Stimulated activated CD4-positive, alpha-beta T cell treated with anti-CD3 and anti-CD28 coated beads, TNF-alpha, amount 100 ng/mL, for 1 hour (primary cell): ENCODE results near the gene CCDC92B.

Experiments used
- DNase-seq, 3 donors: peaks; one replicate each; pipeline ENCODE4 v3.0.0-alpha.2; 2020; ENCODE audit warnings: low read depth in 3 of 3, low spot score in 1 of 3

Gene CCDC92B

GRCh38 chr17:2723505-2723996 is 25.9 kb downstream of the CCDC92B start:
- no peak for DNase-seq

DNA sequence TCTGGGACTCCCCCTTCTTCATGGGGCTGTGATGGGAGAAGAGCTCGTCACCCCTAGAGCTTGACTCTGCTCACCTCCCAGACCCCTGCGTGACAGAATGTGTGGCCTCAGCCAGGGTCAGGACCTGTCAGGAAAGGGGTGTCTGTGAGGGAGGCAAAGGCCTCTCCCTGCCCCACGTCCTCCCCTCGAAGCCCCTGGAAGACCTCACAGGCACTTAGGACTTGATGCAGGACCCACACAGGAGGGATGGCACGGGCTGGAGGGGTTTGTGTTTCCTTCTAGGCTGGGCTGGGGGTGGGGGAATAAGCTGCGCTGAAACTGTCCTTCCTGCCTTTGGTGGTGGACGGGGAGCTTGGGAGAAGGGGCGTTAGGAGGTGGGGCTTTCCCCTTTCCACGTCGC is 26.8 kb downstream of the CCDC92B start:
- DNase-seq, result no peak

DNA sequence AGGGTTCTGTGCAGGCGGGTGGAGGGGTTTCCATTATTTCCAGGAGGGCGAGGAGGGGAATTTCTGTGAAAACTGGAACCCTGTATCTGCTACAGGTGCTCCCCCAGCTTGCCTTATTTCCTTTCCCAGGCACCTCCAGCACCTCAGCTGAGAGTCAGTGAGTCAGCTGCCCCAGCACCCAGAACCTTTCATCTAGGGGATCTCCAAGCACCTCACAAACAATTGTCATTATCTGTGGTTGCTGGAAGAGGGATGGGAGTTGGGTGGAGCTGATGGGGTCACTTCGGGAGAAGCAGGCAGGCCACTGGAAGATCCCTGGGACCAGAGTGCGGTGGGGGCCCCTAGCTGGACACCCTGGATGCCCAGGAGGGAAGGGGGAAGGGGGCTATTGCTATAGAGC is 27.8 kb downstream of the CCDC92B start:
- no peak for DNase-seq

DNA sequence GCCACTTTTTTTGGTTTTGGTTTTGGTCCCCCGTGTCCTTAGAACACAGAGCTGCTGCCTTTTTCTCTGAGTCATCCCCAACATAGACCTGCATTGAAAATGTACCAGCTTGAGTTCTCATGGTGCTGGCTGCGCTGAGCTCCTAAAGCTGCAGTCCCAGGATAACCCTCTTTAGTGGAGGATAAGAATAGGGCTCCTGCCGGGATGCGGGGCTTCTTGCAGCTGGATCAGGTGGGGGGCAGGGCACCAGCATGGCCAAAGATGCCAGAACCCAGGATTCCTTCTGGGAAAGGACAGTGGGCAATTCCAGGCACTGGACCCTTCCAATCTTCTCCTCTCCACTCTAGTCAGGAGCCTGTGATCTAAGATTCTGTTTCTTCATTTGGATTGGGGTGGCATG is 29.6 kb downstream of the CCDC92B start:
- DNase-seq, result no peak

DNA sequence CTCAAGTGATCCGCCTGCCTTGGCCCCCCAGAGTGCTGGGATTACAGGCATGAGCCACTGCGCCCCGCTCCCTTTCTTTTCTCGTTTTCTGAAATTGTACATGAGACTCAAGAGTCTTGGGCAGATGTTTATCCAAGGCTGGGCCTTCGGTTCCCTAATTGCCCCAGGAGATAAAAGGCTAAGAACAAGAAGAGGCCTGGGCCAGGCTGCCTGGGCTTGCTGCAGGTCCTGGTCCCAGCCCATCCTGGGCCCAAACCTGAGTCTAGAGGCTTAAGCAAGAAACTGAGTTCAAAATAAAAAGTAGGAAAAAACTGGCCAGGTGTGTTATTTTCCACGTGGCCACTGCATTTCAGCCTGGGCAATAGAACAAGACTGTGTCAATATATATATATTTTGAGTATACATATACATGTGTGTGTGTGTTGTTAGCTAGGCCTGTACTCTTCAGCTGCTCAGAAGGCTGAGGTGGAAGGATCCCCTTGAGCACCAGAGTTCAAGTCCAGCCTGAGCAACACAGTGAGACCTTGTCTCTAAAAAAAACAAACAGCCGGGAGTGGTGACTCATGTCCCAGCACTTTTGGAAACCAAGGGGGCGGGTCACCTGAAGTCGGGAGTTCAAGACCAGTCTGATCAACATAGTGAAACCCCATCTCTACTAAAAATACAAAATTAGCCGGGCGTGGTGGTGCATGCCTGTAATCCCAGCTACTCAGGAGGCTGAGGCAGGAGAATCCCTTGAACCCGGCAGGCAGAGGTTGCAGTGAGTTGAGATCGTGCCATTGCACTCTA is 31.1 kb downstream of the CCDC92B start:
- no peak for DNase-seq

DNA sequence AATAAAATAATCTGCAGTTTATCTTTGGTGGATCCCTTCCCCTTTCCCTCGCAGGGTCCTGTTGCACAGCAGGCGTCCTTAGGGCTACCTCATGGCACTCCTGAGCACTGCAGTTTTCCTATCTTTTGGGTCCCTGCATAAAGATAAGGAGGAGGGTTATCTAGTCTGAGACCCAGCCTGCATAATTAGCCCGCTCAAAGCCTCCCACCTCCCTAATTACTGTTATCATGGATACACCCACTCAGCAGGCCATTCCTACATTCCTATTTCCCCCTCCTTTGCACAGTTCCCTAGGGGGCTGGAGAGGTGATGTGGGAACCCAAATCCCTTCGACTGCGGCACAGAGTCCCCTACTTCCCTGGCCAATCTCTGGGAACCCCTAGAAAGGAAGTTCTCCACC is 32.8 kb downstream of the CCDC92B start:
- no peak for DNase-seq

GRCh38 chr17:2713881-2714280 is 35.6 kb downstream of the CCDC92B start:
- DNase-seq, result no peak

- no peak for DNase-seq
These were observed 37.0 kb downstream of the CCDC92B start for GRCh38 chr17:2712300-2713043.

- peak; percentile 88 to 97 (median 94) for DNase-seq
These were observed 37.7 kb downstream of the CCDC92B start, which contains the start of gene CLUH for GRCh38 chr17:2711608-2712299. Gene CLUH (minus strand): TSS chr17:2711764. CDS start chr17:2711661, 103 bp downstream.

DNA sequence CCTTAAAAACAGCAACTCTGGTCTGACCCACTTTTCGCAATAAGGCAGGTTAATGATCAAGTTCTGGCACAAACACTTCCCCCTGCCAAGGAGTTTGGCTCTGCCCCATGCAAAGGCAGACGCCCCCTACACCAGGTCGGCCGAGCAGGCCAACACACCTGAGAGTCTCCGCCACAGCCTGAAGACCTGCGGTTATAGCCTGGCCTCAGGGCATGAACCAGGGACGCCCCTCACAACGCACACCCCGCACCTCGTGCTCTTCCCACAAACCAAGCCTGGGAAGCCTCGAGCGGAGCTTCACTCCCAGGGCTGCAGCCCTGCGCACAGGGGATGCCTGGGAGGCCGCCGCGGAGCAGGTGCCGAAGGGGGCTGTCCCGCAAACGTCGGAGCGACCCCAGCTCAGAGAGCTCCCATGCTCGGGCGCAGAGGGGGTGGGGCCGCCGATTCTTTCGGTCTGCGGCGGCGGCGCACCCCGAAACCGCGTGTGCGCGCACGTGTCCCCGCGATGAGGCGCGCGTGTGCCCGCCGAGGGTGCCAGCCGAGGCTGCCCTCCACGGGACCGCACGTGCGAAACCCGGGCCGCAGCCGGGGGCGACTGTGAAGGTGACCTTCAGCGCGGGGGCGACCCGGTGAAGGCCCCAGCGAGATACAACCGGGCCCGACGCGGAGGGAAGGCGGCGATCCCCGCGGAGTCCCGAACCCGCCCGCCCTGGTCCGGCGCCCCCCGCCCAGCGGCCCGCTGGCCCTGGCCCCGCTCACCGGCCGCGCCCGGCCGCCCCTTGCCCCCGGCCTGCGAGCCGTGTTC is 38.4 kb downstream of the CCDC92B start:
- no peak for DNase-seq

GRCh38 chr17:2710071-2710802 is 39.2 kb downstream of the CCDC92B start:
- DNase-seq, result no peak

GRCh38 chr17:2709183-2709661 is 40.2 kb downstream of the CCDC92B start:
- no peak for DNase-seq

- DNase-seq, result no peak
These were observed 40.8 kb downstream of the CCDC92B start for GRCh38 chr17:2708585-2709182.

DNA sequence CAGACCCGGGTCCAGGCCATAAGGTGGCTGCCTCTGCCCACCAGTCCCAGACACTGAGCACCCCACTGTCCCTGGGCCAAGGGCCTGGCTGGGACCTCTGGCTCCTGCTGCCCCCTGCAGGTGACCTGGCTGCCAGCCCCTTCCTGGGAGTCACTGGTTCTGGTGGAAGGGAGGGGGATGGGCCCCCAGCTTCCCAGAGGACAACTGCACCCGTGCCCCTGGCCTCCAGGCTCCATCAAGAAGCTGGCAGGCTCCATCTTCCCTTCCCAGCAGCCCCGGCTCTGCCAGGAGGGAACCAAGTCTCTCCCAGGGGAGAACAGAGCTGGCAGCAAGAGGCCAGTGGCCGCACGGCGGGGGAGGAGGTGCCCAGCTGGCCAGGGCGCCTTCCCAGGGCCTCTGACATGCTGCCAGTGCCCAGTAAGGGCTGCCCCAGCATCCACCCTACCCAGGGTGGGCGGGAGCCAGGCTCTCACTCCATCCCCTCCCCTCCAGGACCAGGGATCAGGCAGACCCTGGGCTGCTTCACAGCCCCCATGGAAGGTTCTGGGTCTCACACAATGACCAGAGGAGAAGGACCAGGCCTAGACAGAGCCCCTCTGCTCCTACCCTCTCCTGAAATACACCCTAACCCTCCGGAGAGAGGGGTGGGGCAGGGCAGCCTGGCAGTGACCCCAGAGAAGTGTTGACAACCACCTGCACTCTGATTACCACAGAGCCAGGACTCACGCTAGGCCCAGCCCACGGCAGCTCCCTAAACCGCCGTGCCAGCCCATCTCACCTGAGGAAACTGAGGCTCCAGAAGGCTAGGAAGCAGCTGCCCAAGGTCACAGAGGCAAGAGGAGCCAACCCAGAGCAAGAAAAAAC is 41.5 kb downstream of the CCDC92B start:
- DNase-seq, result no peak

DNA sequence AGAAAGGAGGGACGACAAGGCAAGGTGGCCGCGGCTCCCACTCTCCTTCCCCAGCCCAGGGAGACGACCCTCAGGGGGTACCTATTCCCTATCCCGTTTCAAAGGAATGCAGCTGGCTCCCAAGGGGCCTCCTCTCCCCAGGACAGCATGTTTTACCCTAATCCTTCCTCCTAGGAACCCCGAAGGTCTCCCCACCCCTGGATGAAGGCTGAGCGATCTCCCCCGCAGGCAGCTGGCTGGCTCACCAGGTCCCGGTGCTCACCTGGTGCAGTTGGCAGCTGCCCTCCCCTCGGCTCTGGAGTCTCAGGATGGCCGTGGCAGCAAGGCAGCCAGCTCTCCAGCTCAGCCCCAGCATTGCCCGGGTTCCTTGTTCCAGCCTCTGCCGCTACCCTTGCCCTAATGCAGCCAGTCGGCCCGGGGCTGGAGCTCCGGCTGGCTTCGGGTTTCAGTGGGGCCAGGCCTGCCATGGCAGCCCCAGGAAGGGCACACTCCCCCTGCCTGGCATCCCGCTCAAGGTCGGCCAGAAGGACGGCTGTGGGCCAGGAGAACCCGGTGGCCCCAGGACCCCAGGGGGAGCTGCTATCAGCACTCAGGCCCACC is 42.4 kb downstream of the CCDC92B start:
- no peak for DNase-seq

DNA sequence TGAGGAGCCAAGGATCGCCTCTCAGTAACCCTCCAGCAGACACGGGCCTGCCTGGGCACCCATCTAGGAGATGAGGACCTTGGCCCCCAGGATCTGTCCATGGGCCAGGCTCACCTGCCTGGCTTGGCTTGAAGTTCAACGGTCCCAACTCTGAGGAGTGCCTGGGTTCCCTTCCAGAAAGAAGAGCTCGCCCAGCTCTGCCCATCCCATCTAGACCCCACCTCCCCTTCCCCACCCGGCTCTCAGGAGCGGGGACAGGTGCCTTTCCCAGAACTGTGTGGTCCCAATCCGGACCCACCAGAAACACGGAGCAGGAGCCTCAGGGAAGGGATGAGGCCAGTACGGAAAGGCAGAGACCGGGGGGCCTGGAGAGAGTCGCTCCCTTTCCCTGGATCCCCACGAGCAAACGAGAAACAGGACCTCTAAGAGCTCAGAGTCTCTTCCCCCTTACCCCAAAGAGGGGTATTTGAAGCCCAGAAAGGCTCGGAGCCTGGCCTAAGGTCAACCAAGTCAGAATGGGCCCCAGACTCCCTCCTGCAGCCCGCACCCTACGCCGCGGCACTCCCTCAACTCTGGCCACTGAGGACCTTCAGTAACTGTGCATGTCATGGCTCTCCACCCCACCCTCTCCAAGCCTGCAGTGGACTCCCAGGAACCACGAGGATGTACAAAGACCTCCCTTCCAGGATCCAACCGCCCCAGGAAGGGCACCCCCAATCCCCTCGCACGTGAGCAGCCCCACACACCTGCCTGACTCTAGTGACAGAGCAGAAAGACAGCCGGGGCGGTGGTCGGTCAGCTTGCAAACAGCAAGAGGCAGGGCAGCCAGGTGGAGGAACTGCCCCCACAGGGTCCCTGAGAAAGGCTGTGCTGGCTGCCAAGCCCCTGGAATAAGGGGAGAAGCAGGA is 43.3 kb downstream of the CCDC92B start:
- no peak for DNase-seq

DNA sequence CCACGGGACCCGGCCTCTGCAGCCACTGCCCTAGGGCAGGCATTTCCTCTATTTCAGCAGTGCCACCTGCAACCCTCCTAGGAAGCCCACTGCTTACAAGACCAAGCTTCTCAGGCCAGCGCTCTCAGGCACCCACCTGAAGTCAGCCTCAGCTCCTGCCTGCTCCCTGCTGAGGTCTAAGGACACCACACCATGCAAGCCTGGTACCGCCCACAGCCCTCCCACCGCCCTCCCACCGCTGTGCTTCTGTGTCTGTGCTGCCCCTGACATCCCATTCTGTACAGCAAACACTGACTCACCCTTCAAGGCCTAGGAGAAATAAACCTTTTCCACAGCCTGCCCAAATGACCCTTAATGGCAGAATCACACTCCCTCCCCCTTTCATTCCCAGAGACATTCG is 44.2 kb downstream of the CCDC92B start:
- no peak for DNase-seq
